ENCODE data around the gene PRR9. TPM values are rescaled to one million over a fixed set of nuclear protein-coding genes. Genes with fewer than 3 reads are reported as not detected.
"Not testable (repeated sequence)": the region's sequence is repeated elsewhere in the genome, so short reads cannot be mapped to it uniquely, and the experiment has no call there.

The PRR9 gene
- total RNA-seq, 2 experiments from 2014 or later = not detected

GRCh38 chr1:153212201-153212600 is 5.2 kb upstream of the PRR9 start:
- H3K27me3 Mint-ChIP-seq = peaks cover 21% of the 10 kb centered on the region
- CTCF ChIA-PET = interaction anchor here (1.3 kb wide), 1 partner anchor 12 kb away, joined by 3 read pairs; no protein-coding TSS in a partner anchor
- H3K36me3 Mint-ChIP-seq (ENCODE audit: low read depth) = no peaks in the 10 kb centered on the region
- peaks cover 5% of the 10 kb centered on the region for H3K4me1 Mint-ChIP-seq
- H3K27ac Mint-ChIP-seq = no peak overlapping the region
- POLR2A ChIA-PET = no interaction called here
- H3K9me3 Mint-ChIP-seq = no peaks in the 10 kb centered on the region
- H3K4me3 Mint-ChIP-seq = no peak overlapping the region
- no peak for DNase-seq

- DNase-seq = no peak
- no peaks in the 10 kb centered on the region for H3K9me3 Mint-ChIP-seq
- H3K4me1 Mint-ChIP-seq = peaks cover 6% of the 10 kb centered on the region
- H3K27ac Mint-ChIP-seq = no peak overlapping the region
- POLR2A ChIA-PET = no interaction called here
- no peak overlapping the region for H3K4me3 Mint-ChIP-seq
- peaks cover 21% of the 10 kb centered on the region for H3K27me3 Mint-ChIP-seq
- H3K36me3 Mint-ChIP-seq (ENCODE audit: low read depth) = no peaks in the 10 kb centered on the region
- CTCF ChIA-PET = no interaction called here
Measured at GRCh38 chr1:153213519-153213918, 3.9 kb upstream of the PRR9 start.

- Mint-ChIP-seq H3K27me3 (peaks cover 10% of the 10 kb centered on the region), H3K27ac (no peak overlapping the region), H3K4me1 (peaks cover 6% of the 10 kb centered on the region), H3K9me3 (no peaks in the 10 kb centered on the region), H3K36me3 (ENCODE audit: low read depth) (no peaks in the 10 kb centered on the region), H3K4me3 (no peak overlapping the region)
- CTCF ChIA-PET = no interaction called here
- no peak for DNase-seq
- POLR2A ChIA-PET = no interaction called here
Measured at GRCh38 chr1:153217744-153218416, 496 bp downstream of the PRR9 start.

GRCh38 chr1:153220606-153221303 is 3.4 kb downstream of the PRR9 start:
- H3K27me3 Mint-ChIP-seq = peaks cover 3% of the 10 kb centered on the region
- no peak overlapping the region for H3K27ac Mint-ChIP-seq
- peaks cover 6% of the 10 kb centered on the region for H3K4me1 Mint-ChIP-seq
- no peak for DNase-seq
- CTCF ChIA-PET = interaction anchor here (0.7 to 1.8 kb wide), 4 partner anchors 8 to 278 kb away, joined by 3 to 6 read pairs (median 4); no protein-coding TSS in a partner anchor
- no peak overlapping the region for H3K4me3 Mint-ChIP-seq
- POLR2A ChIA-PET = no interaction called here
- no peaks in the 10 kb centered on the region for H3K9me3 Mint-ChIP-seq
- no peaks in the 10 kb centered on the region for H3K36me3 Mint-ChIP-seq (ENCODE audit: low read depth)

- not testable (repeated sequence) for H3K27ac Mint-ChIP-seq
Measured at GRCh38 chr1:153223040-153223891, 5.9 kb downstream of the PRR9 start.

GRCh38 chr1:153227810-153228209 is 10.4 kb downstream of the PRR9 start:
- CTCF ChIA-PET = interaction anchor here (1.0 to 1.2 kb wide), 2 partner anchors 8 to 357 kb away, joined by 3 to 4 read pairs; no protein-coding TSS in a partner anchor
- H3K27ac Mint-ChIP-seq = no peak overlapping the region
- H3K36me3 Mint-ChIP-seq (ENCODE audit: low read depth) = no peaks in the 10 kb centered on the region
- H3K4me1 Mint-ChIP-seq = no peaks in the 10 kb centered on the region
- no peaks in the 10 kb centered on the region for H3K9me3 Mint-ChIP-seq
- POLR2A ChIA-PET = no interaction called here
- no peak for DNase-seq
- peaks cover 2% of the 10 kb centered on the region for H3K27me3 Mint-ChIP-seq
- H3K4me3 Mint-ChIP-seq = no peak overlapping the region

More at GRCh38 chr1:153223040-153223891, 5.9 kb downstream of the PRR9 start:
- H3K36me3 Mint-ChIP-seq (ENCODE audit: low read depth); H3K4me3 Mint-ChIP-seq; H3K9me3 Mint-ChIP-seq; H3K27me3 Mint-ChIP-seq; POLR2A ChIA-PET; H3K4me1 Mint-ChIP-seq: not testable (repeated sequence)
- DNase-seq = peak; percentile 57
- CTCF ChIA-PET = interaction anchor here (1.0 kb wide), 1 partner anchor 11 kb away, joined by 3 read pairs; no protein-coding TSS in a partner anchor

- H3K9me3 Mint-ChIP-seq = no peaks in the 10 kb centered on the region
- no peak overlapping the region for H3K4me3 Mint-ChIP-seq
- ChIA-PET POLR2A (no interaction called here), CTCF (interaction anchor here (1.0 to 1.2 kb wide), 5 partner anchors 8 to 358 kb away, joined by 3 to 4 read pairs (median 3); no protein-coding TSS in a partner anchor)
- no peak for DNase-seq
- H3K27me3 Mint-ChIP-seq = peaks cover 2% of the 10 kb centered on the region
- no peaks in the 10 kb centered on the region for H3K4me1 Mint-ChIP-seq
- H3K27ac Mint-ChIP-seq = no peak overlapping the region
- H3K36me3 Mint-ChIP-seq (ENCODE audit: low read depth) = no peaks in the 10 kb centered on the region
Measured at GRCh38 chr1:153228491-153228890, 11.1 kb downstream of the PRR9 start.

- H3K27me3 Mint-ChIP-seq; POLR2A ChIA-PET; H3K9me3 Mint-ChIP-seq; H3K27ac Mint-ChIP-seq; H3K4me3 Mint-ChIP-seq; H3K36me3 Mint-ChIP-seq (ENCODE audit: low read depth); H3K4me1 Mint-ChIP-seq: not testable (repeated sequence)
- DNase-seq = peak; percentile 20
- CTCF ChIA-PET = interaction anchor here (0.9 to 1.2 kb wide), 5 partner anchors 9 to 59 kb away, joined by 3 to 4 read pairs (median 3); no protein-coding TSS in a partner anchor
Measured at GRCh38 chr1:153229076-153229829, 11.9 kb downstream of the PRR9 start.

GRCh38 chr1:153231363-153231762 is 14.0 kb downstream of the PRR9 start:
- no peak for DNase-seq
- Mint-ChIP-seq H3K27me3 (peaks cover 7% of the 10 kb centered on the region), H3K9me3 (no peaks in the 10 kb centered on the region), H3K27ac (no peak overlapping the region), H3K36me3 (ENCODE audit: low read depth) (no peaks in the 10 kb centered on the region), H3K4me1 (no peaks in the 10 kb centered on the region), H3K4me3 (no peak overlapping the region)
- ChIA-PET POLR2A (no interaction called here), CTCF (interaction anchor here (1.2 to 1.5 kb wide), 2 partner anchors 16 to 90 kb away, joined by 3 read pairs; no protein-coding TSS in a partner anchor)

GRCh38 chr1:153231785-153232184 is 14.4 kb downstream of the PRR9 start:
- Mint-ChIP-seq H3K9me3 (no peaks in the 10 kb centered on the region), H3K36me3 (ENCODE audit: low read depth) (no peaks in the 10 kb centered on the region), H3K27me3 (peaks cover 7% of the 10 kb centered on the region), H3K4me1 (no peaks in the 10 kb centered on the region), H3K4me3 (no peak overlapping the region), H3K27ac (no peak overlapping the region)
- DNase-seq = no peak
- ChIA-PET POLR2A (no interaction called here), CTCF (no interaction called here)

- no peak overlapping the region for H3K27ac Mint-ChIP-seq
- ChIA-PET CTCF (no interaction called here), POLR2A (no interaction called here)
- H3K4me1 Mint-ChIP-seq = no peaks in the 10 kb centered on the region
- peaks cover 10% of the 10 kb centered on the region for H3K27me3 Mint-ChIP-seq
- H3K9me3 Mint-ChIP-seq = no peaks in the 10 kb centered on the region
- H3K4me3 Mint-ChIP-seq = no peak overlapping the region
- DNase-seq = no peak
- no peaks in the 10 kb centered on the region for H3K36me3 Mint-ChIP-seq (ENCODE audit: low read depth)
Measured at GRCh38 chr1:153232553-153232952, 15.2 kb downstream of the PRR9 start.

- POLR2A ChIA-PET = no interaction called here
Measured at GRCh38 chr1:153233448-153233847, 16.1 kb downstream of the PRR9 start.

More at GRCh38 chr1:153233448-153233847, 16.1 kb downstream of the PRR9 start:
- Mint-ChIP-seq H3K9me3 (no peaks in the 10 kb centered on the region), H3K27me3 (peaks cover 11% of the 10 kb centered on the region), H3K27ac (no peak overlapping the region), H3K4me1 (no peaks in the 10 kb centered on the region), H3K4me3 (no peak overlapping the region), H3K36me3 (ENCODE audit: low read depth) (no peaks in the 10 kb centered on the region)
- CTCF ChIA-PET = interaction anchor here (1.4 kb wide), 1 partner anchor 13 kb away, joined by 4 read pairs; no protein-coding TSS in a partner anchor
- no peak for DNase-seq
